Kidney epithelial cell (primary cell): ENCODE measurements around the gene RPL38. TPM values are rescaled to one million over a fixed set of nuclear protein-coding genes. Genes with fewer than 3 reads are reported as not detected.

Experiments used
- DNase-seq: peaks from one replicate; pipeline ENCODE4 v3.0.0-alpha.2; 2010; ENCODE audit warnings: low read depth
- H3K27me3 ChIP-seq: 2 replicates; pipeline ENCODE4 v1.6.0; 2011; ENCODE audit warnings: low read length; ENCODE audit not compliant: control insufficient read depth, insufficient read depth
- H3K36me3 ChIP-seq: 2 replicates; pipeline ENCODE4 v1.5.1; 2011; ENCODE audit warnings: low read length; ENCODE audit not compliant: control insufficient read depth, insufficient read depth
- H3K4me3 ChIP-seq: 2 replicates; pipeline ENCODE4 v1.5.1; 2011; ENCODE audit warnings: low read depth, mild to moderate bottlenecking, control low read depth, low read length
- CTCF ChIP-seq: IDR thresholded peaks from 2 replicates; pipeline ENCODE4 v1.5.1; 2011; ENCODE audit warnings: mild to moderate bottlenecking, moderate library complexity, low read length, control low read depth, inconsistent platforms; ENCODE audit not compliant: insufficient read depth, poor library complexity, severe bottlenecking
- total RNA-seq: library from RNA; depleted of rRNA; stranded (reverse); fragments of >200 nt; gene quantifications from 2 replicates; pipeline ENCODE4 v1.2.3, GENCODE V29; 2015

Gene RPL38
- total RNA-seq, 1 donor from 2014 or later = 487 TPM

DNA sequence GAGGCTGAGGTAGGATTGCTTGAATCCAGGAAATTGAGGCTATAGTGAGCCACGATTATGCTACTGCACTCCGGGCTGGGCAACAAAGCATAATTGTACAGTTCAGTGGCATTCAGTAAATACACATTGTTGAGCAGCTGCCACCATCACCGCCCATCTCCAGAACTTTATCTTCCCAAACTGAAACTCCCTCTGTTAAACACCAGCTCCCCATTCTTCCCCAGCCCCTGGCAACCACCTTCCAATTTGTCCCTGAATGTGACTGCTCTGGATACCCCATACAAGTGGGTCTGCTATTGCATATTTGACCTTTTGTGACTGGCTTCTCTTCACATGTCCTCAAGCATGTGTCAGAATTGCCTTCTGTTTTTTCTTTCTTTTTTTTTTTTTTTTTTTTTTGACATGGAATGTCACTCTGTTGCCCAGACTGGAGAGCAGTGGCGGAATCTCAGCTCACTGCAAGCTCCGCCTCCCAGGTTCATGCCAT lies 2.9 kb downstream of the RPL38 start:
- peaks cover 2% of the 10 kb centered on the region for H3K36me3 ChIP-seq
- no peak overlapping the region for H3K4me3 ChIP-seq
- no peak for TF ChIP-seq CTCF
- H3K27me3 ChIP-seq = peaks cover 4% of the 10 kb centered on the region
- no peak for DNase-seq

- peak; percentile 99 for TF ChIP-seq CTCF
- DNase-seq = no peak
- Histone ChIP-seq H3K36me3 (no peaks in the 10 kb centered on the region), H3K27me3 (peaks cover 30% of the 10 kb centered on the region), H3K4me3 (no peak overlapping the region)
These were observed 7.0 kb downstream of the RPL38 start for GRCh38 chr17:74210191-74211140.

DNA sequence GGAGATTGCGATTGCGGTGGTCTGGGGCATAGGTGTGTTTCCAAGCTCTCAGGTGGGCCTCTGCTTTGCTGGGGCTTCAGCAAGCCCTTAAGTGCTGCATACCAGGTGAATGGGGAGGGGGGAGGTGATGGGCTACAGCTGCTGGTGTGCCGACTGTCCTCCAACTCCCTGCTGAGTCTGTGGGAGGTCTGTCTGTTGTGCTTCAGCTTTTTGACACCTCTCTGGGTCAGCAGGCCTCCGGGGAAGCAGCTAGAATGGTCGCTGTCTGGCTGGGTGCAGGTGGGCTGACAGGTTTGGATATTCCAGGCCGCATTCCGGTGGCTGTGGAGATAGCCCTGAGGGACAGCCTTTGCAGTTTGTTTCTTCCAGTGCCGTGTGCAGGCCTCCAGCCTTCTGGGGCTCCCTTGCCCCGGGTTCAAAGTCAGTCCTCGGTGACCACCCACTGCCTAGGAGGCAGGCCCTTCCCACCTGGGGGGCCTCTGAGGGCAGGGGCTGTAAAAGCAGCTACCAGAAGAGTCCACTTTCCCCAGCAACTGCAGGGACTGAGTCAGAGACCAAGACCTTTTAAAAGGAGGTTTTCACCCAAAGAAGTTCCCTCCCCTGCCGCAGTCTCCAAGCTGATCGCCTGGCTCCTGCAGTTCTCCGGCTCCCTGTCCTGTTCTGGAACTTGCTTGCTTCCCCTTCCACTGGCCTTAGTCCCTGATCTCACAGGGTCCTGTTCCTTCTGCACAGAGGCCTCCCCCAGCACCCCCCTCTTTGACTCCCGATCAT lies 7.8 kb downstream of the RPL38 start:
- H3K4me3 ChIP-seq = no peak overlapping the region
- TF ChIP-seq CTCF = no peak
- DNase-seq = no peak
- peaks cover 36% of the 10 kb centered on the region for H3K27me3 ChIP-seq
- H3K36me3 ChIP-seq = no peaks in the 10 kb centered on the region

DNA sequence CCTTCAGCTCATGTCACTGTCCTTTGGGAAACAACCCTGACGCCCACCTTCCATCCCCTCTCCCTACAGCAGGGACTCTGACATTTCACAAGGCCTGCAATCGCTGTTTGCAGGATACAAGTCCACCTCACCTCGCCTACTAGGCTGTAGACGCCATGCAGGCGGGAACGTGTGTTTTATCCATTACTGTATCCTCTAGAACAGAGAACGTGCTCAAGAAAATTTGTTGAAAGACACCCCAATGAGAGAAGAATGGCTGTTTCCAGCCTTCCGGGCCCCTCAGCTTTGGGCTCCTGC lies 8.4 kb downstream of the RPL38 start:
- no peak for TF ChIP-seq CTCF
- no peak for DNase-seq

GRCh38 chr17:74212209-74212912 lies 8.9 kb downstream of the RPL38 start:
- TF ChIP-seq CTCF = no peak
- Histone ChIP-seq H3K4me3 (peak overlapping the region; percentile 46), H3K27me3 (peaks cover 37% of the 10 kb centered on the region), H3K36me3 (no peaks in the 10 kb centered on the region)
- DNase-seq = no peak

More for the DNA sequence above, 8.4 kb downstream of the RPL38 start:
- H3K36me3 ChIP-seq = no peaks in the 10 kb centered on the region
- H3K27me3 ChIP-seq = peaks cover 37% of the 10 kb centered on the region
- H3K4me3 ChIP-seq = no peak overlapping the region
